BJ (cell line): ENCODE data around the gene DGKD. TPM values are rescaled to one million over a fixed set of nuclear protein-coding genes. Genes with fewer than 3 reads are reported as not detected.

ENCODE experiments used
- CTCF ChIA-PET: fragments of 350-600 bp; formaldehyde crosslinking; extraction: SDS; loops from one replicate; lab custom pipeline; 2021; ENCODE audit warnings: antibody characterized with exemption, inconsistent platforms; lab: Yijun Ruan, JAX
- POLR2A ChIA-PET: fragments of 300-600 bp; sonication (Branson Sonifier 250); formaldehyde crosslinking; extraction: SDS; loops from one replicate; lab custom pipeline; 2021; ENCODE audit warnings: antibody characterized with exemption; lab: Charles Lee
- DNase-seq: peaks from one replicate; pipeline ENCODE4 v3.0.0-alpha.2; 2011; ENCODE audit warnings: low read depth
- H3K27me3 ChIP-seq: 2 replicates; pipeline ENCODE4 v1.6.0; 2011; ENCODE audit warnings: low read length; ENCODE audit not compliant: control insufficient read depth, insufficient read depth
- H3K36me3 ChIP-seq: 2 replicates; pipeline ENCODE4 v1.5.1; 2011; ENCODE audit warnings: low read length; ENCODE audit not compliant: control insufficient read depth, insufficient read depth
- H3K4me3 ChIP-seq: 2 replicates; pipeline ENCODE4 v1.5.1; 2011; ENCODE audit warnings: low read depth, mild to moderate bottlenecking, control low read depth, low read length
- CTCF ChIP-seq: IDR thresholded peaks from 2 replicates; pipeline ENCODE4 v1.5.1; 2011; ENCODE audit warnings: low read depth, mild to moderate bottlenecking, control low read depth, inconsistent platforms, low read length, moderate library complexity; ENCODE audit not compliant: insufficient read depth
- polyA plus RNA-seq: library from polyadenylated mRNA; depleted of rRNA; stranded (reverse); fragments of >200 nt; gene quantifications from 2 replicates; pipeline ENCODE4 v1.2.3, GENCODE V29; 2011

The DGKD gene
- polyA plus RNA-seq, 1 experiment, result 8.5 TPM

DNA sequence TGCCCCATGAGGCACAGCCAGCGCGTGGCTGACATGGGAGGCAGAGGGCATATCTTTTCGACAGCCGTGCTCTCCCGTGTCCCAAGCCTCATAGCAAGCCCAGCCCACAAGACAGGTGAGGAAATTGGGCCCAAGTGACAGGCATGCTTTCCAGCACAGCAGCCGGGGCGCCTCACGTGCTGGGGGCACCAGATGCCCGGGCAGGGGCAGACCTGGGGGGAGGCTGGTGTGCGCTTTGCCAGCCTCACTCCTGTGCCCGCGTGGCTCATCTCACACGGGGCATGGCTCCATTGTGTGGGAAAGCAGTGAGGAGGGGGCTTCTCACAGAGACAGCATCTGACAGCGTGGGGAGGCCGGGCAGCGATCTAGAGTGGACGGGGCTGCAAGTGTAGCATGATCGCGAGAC, 119.1 kb downstream of the DGKD start:
- H3K36me3 ChIP-seq, result peaks cover 20% of the 10 kb centered on the region
- no peak for TF ChIP-seq CTCF
- DNase-seq, result no peak
- ChIA-PET CTCF (interaction anchor here (0.6 to 1.3 kb wide), 4 partner anchors 13 to 703 kb away, joined by 3 to 5 read pairs (median 3); no protein-coding TSS in a partner anchor), POLR2A (no interaction called here)
- no peaks in the 10 kb centered on the region for H3K27me3 ChIP-seq
- H3K4me3 ChIP-seq, result no peak overlapping the region

GRCh38 chr2:233473878-233474277, 119.6 kb downstream of the DGKD start:
- POLR2A ChIA-PET, result no interaction called here

DNA sequence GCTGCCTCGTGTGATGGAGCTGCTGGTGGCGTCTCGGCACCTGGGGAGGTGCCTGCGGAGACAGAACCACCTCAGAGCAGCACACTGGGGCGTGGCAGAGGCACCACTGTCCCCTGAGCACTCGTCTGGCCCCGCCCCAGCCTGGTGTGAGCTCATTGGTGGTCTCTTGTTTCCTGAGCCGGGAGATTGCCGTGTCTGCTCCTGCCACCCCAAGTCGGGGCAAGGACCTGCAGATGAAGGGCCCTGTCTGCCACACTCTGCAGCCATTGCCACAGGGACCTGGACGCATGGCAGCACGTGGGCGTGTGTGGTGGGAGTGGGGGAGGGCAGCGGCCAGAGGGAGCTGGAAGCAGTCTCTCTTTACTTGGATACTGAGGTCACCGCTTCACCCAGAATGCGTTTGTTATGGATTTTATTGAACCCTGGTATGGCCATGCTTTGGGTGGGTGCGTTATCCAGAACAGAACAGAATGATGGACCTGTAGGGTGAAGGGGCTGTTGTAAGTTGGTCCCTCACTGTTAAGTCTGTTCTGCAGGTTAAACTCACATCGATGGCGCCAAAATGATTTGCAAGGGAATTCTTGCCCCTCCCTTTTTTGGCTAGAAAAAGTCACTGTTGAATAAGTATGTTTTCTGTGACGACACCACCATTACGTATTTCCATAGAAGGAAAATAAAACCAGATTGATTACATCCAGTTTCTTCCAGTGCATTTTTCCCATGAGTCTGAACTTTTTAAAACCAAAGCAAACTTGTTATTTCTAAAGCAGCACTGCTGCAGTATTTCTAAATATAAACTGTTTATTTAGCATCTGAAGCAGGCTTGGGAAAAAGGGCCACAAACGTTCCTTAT, 120.2 kb downstream of the DGKD start:
- no peaks in the 10 kb centered on the region for H3K27me3 ChIP-seq
- H3K36me3 ChIP-seq, result peaks cover 13% of the 10 kb centered on the region
- no peak overlapping the region for H3K4me3 ChIP-seq
- TF ChIP-seq CTCF, result no peak
- ChIA-PET POLR2A (no interaction called here), CTCF (interaction anchor here (0.9 kb wide), 1 partner anchor 25 kb away, joined by 3 read pairs; no protein-coding TSS in a partner anchor)
- no peak for DNase-seq

More at GRCh38 chr2:233473878-233474277, 119.6 kb downstream of the DGKD start:
- TF ChIP-seq CTCF, result no peak
- CTCF ChIA-PET, result interaction anchor here (0.6 kb wide), 1 partner anchor 704 kb away, joined by 5 read pairs; no protein-coding TSS in a partner anchor
- Histone ChIP-seq H3K36me3 (peaks cover 17% of the 10 kb centered on the region), H3K27me3 (no peaks in the 10 kb centered on the region), H3K4me3 (no peak overlapping the region)
- no peak for DNase-seq

GRCh38 chr2:233476063-233476410, 121.7 kb downstream of the DGKD start:
- ChIA-PET CTCF (no interaction called here), POLR2A (no interaction called here)

More at GRCh38 chr2:233476063-233476410, 121.7 kb downstream of the DGKD start:
- TF ChIP-seq CTCF, result no peak
- no peak overlapping the region for H3K4me3 ChIP-seq
- peaks cover 17% of the 10 kb centered on the region for H3K36me3 ChIP-seq
- no peaks in the 10 kb centered on the region for H3K27me3 ChIP-seq
- no peak for DNase-seq
